DOHH2 (cell line): ENCODE measurements around the gene RNLS.

Source experiments
- H3F3A ChIP-seq: fragments of 200-600 bp; sonication (generic), shearing (Covaris generic); 2 replicates; pipeline ENCODE4 v1.6.0; 2016; ENCODE audit warnings: antibody characterized with exemption, mild to moderate bottlenecking; ENCODE audit not compliant: control insufficient read depth, insufficient read depth
- H3K27ac ChIP-seq: fragments of 200-600 bp; sonication (generic); 2 replicates; pipeline ENCODE4 v1.5.1; 2014; ENCODE audit warnings: low read depth, mild to moderate bottlenecking, low read length, moderate library complexity
- H3K27me3 ChIP-seq: fragments of 200-600 bp; sonication (generic); 2 replicates; pipeline ENCODE4 v1.6.1; 2014; ENCODE audit warnings: mild to moderate bottlenecking, low read length, mixed read lengths; ENCODE audit not compliant: control insufficient read depth
- H3K36me3 ChIP-seq: fragments of 200-600 bp; sonication (generic); 2 replicates; pipeline ENCODE4 v1.6.1; 2014; ENCODE audit warnings: mild to moderate bottlenecking, low read length, moderate library complexity, mixed read lengths; ENCODE audit not compliant: control insufficient read depth
- H3K4me1 ChIP-seq: fragments of 200-600 bp; sonication (generic); 2 replicates; pipeline ENCODE4 v1.6.1; 2014; ENCODE audit warnings: mild to moderate bottlenecking, low read length, mixed read lengths; ENCODE audit not compliant: control insufficient read depth
- H3K4me2 ChIP-seq: fragments of 200-600 bp; sonication (generic); 2 replicates; pipeline ENCODE4 v1.6.0; 2014; ENCODE audit warnings: mild to moderate bottlenecking, low read length, moderate library complexity
- H3K4me3 ChIP-seq: fragments of 200-600 bp; sonication (generic); 2 replicates; pipeline ENCODE4 v1.5.1; 2014; ENCODE audit warnings: mild to moderate bottlenecking, low read length, mixed read lengths
- H3K79me2 ChIP-seq: fragments of 200-600 bp; sonication (generic); 2 replicates; pipeline ENCODE4 v1.6.1; 2014; ENCODE audit warnings: mild to moderate bottlenecking, low read length, mixed read lengths; ENCODE audit not compliant: control insufficient read depth
- H3K9me2 ChIP-seq: fragments of 200-600 bp; sonication (generic); replicated peaks from 2 replicates; pipeline ENCODE4 v1.6.1; 2014; ENCODE audit warnings: mild to moderate bottlenecking, low read length, mixed read lengths; ENCODE audit not compliant: control insufficient read depth
- H3K9me3 ChIP-seq: fragments of 200-600 bp; sonication (generic); 2 replicates; pipeline ENCODE4 v1.6.1; 2014; ENCODE audit warnings: antibody characterized with exemption, low read length, mixed read lengths; ENCODE audit not compliant: control insufficient read depth, insufficient read depth
- H4K20me1 ChIP-seq: fragments of 200-600 bp; sonication (generic); 2 replicates; pipeline ENCODE4 v1.6.0; 2014; ENCODE audit warnings: low read depth, mild to moderate bottlenecking, antibody characterized with exemption, low read length, moderate library complexity; ENCODE audit not compliant: control insufficient read depth, insufficient read depth
- EZH2phosphoT487 ChIP-seq: fragments of 200-600 bp; sonication (generic); IDR thresholded peaks from 2 replicates; pipeline ENCODE4 v1.6.1; 2017; ENCODE audit warnings: borderline replicate concordance, mild to moderate bottlenecking, antibody characterized with exemption, low read length, moderate library complexity, mixed read lengths
- TF ChIP-seq, protein P1 (sequence below): fragments of 200-600 bp; sonication (generic); IDR thresholded peaks from one replicate; pipeline ENCODE4 v1.5.1; 2014; ENCODE audit warnings: antibody characterized with exemption, mild to moderate bottlenecking, low read depth, low read length; ENCODE audit not compliant: poor library complexity, severe bottlenecking

Gene RNLS

DNA sequence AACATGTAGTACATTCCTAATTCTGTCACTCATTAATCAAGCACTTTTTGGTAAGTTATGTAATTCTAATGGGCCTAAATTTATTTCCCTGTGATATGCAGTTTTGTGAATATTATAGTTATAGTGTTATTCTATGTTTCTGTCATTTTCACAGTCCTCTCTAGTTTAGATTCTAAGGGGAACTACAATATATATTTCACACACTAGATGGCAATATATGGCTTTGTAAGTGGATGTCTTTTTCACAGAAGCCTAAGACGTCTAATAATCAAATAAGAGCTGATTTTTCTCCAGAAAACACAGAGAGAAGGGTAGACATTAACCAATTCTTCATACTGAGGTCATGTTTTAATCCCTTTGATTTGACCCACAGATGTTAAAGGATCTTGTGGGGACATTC is 18.0 kb downstream of the RNLS start:
- no peaks in the 10 kb centered on the region for H3K4me1 ChIP-seq
- TF ChIP-seq, protein P1, sequence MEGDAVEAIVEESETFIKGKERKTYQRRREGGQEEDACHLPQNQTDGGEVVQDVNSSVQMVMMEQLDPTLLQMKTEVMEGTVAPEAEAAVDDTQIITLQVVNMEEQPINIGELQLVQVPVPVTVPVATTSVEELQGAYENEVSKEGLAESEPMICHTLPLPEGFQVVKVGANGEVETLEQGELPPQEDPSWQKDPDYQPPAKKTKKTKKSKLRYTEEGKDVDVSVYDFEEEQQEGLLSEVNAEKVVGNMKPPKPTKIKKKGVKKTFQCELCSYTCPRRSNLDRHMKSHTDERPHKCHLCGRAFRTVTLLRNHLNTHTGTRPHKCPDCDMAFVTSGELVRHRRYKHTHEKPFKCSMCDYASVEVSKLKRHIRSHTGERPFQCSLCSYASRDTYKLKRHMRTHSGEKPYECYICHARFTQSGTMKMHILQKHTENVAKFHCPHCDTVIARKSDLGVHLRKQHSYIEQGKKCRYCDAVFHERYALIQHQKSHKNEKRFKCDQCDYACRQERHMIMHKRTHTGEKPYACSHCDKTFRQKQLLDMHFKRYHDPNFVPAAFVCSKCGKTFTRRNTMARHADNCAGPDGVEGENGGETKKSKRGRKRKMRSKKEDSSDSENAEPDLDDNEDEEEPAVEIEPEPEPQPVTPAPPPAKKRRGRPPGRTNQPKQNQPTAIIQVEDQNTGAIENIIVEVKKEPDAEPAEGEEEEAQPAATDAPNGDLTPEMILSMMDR, result peak; percentile 63
- no peak for TF ChIP-seq EZH2phosphoT487
- peak overlapping the region; percentile 20 for H3K4me2 ChIP-seq
- H3K27me3 ChIP-seq, result 0 out of 2 replicates have a peak, but pooled peaks cover 2% of the 10 kb centered on the region
- H3F3A ChIP-seq, result no peaks in the 10 kb centered on the region
- H3K9me2 ChIP-seq, result no peaks in the 10 kb centered on the region
- H3K4me3 ChIP-seq, result no peak overlapping the region
- no peak overlapping the region for H3K27ac ChIP-seq
- no peaks in the 10 kb centered on the region for H3K79me2 ChIP-seq
- no peaks in the 10 kb centered on the region for H3K36me3 ChIP-seq
- H4K20me1 ChIP-seq, result no peaks in the 10 kb centered on the region
- no peaks in the 10 kb centered on the region for H3K9me3 ChIP-seq

DNA sequence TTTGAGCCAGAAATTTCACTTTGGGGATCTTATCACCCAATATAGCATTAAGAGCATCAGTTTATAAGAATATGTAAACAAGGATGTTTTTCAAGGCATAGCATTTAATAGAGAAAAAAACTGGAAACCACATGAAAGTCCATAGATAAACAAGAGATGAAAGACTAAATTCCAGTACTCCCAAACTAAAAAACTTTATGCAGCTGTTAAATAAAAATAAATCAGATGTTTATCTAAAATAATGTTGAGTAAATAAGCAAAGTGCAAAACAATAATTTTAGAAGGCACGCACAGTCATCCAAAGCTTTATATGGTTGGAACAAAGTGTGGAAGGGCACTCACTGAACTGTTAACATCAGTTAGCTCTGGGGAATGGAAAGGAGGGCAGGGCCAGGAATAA is 21.0 kb downstream of the RNLS start:
- Histone ChIP-seq H3K36me3 (no peaks in the 10 kb centered on the region), H3K4me2 (no peak overlapping the region), H3K79me2 (no peaks in the 10 kb centered on the region), H3K4me1 (no peaks in the 10 kb centered on the region), H3K4me3 (no peak overlapping the region), H3K27me3 (0 out of 2 replicates have a peak, but pooled peaks cover 2% of the 10 kb centered on the region), H4K20me1 (no peaks in the 10 kb centered on the region), H3K9me3 (no peaks in the 10 kb centered on the region), H3F3A (no peaks in the 10 kb centered on the region), H3K9me2 (no peaks in the 10 kb centered on the region), H3K27ac (no peak overlapping the region)
- TF ChIP-seq EZH2phosphoT487, result no peak
- TF ChIP-seq, protein P1, result no peak

DNA sequence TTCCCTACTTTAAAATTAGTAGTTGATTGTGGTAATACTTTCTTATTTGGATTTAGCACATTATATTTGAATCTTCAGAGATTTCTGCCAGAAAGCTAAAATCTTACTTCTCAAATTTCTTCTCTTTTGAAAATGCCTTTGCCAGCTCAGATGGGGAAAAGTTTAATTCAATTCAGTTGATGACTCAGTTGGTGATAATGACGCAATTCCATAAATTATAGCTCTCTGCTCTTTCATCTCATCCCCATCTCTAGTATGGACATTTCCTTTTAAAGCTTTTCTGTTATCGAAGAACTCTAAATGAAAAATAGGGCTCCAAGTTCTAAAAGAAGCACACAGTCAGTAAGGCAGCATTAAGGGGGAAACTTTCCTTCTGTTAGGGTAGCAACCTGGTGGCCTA is 25.5 kb downstream of the RNLS start:
- Histone ChIP-seq H3K36me3 (no peaks in the 10 kb centered on the region), H3K9me3 (no peaks in the 10 kb centered on the region), H3K9me2 (no peaks in the 10 kb centered on the region), H4K20me1 (no peaks in the 10 kb centered on the region), H3K27ac (no peak overlapping the region), H3K4me2 (no peak overlapping the region), H3K79me2 (no peaks in the 10 kb centered on the region), H3K27me3 (no peaks in the 10 kb centered on the region), H3F3A (no peaks in the 10 kb centered on the region), H3K4me3 (no peak overlapping the region), H3K4me1 (no peaks in the 10 kb centered on the region)
- no peak for TF ChIP-seq EZH2phosphoT487
- TF ChIP-seq, protein P1, result no peak
